Measurements from ENCODE around the gene PDZD7.

The PDZD7 gene

GRCh38 chr10:101066896-101067355 lies 36.0 kb upstream of the PDZD7 start:
- Histone ChIP-seq H3K27ac (ENCODE audit: low read length) (no peak overlapping the region), H3K9ac (ENCODE audit: low read depth, low read length) (no peak overlapping the region; the same call in 1 of the 2 replicates)

GRCh38 chr10:101066146-101066895 lies 35.4 kb upstream of the PDZD7 start:
- Histone ChIP-seq H3K9ac (ENCODE audit: low read depth, low read length) (no peak overlapping the region), H3K27ac (ENCODE audit: low read length) (no peak overlapping the region), H3K4me3 (ENCODE audit: low read length) (peak overlapping the region; percentile 58), H3K9me3 (ENCODE audit: insufficient read depth, low read depth, low read length) (no peaks in the 10 kb centered on the region; the same call in 1 of the 2 replicates), H3K27me3 (ENCODE audit: insufficient read depth, low read length) (peaks cover 79% of the 10 kb centered on the region), H3K4me1 (ENCODE audit: insufficient read depth, low read length) (peaks cover 13% of the 10 kb centered on the region), H3K36me3 (ENCODE audit: insufficient read depth, low read depth, low read length) (no peaks in the 10 kb centered on the region)

More at GRCh38 chr10:101066896-101067355, 36.0 kb upstream of the PDZD7 start:
- H3K9me3 ChIP-seq (ENCODE audit: insufficient read depth, low read depth, low read length): no peaks in the 10 kb centered on the region; the same call in 1 of the 2 replicates
- peak overlapping the region; percentile 74 for H3K4me3 ChIP-seq (ENCODE audit: low read length)
- H3K27me3 ChIP-seq (ENCODE audit: insufficient read depth, low read length): peaks cover 79% of the 10 kb centered on the region
- no peaks in the 10 kb centered on the region for H3K36me3 ChIP-seq (ENCODE audit: insufficient read depth, low read depth, low read length)
- peaks cover 13% of the 10 kb centered on the region for H3K4me1 ChIP-seq (ENCODE audit: insufficient read depth, low read length)

GRCh38 chr10:101065481-101066145 lies 34.7 kb upstream of the PDZD7 start:
- peak overlapping the region; percentile 58; the same call in 1 of the 2 replicates for H3K4me3 ChIP-seq (ENCODE audit: low read length)

GRCh38 chr10:101064415-101065030 lies 33.6 kb upstream of the PDZD7 start:
- Histone ChIP-seq H3K27me3 (ENCODE audit: insufficient read depth, low read length) (peaks cover 70% of the 10 kb centered on the region), H3K4me1 (ENCODE audit: insufficient read depth, low read length) (peaks cover 13% of the 10 kb centered on the region), H3K4me3 (ENCODE audit: low read length) (no peak overlapping the region), H3K9ac (ENCODE audit: low read depth, low read length) (no peak overlapping the region), H3K27ac (ENCODE audit: low read length) (no peak overlapping the region), H3K36me3 (ENCODE audit: insufficient read depth, low read depth, low read length) (no peaks in the 10 kb centered on the region), H3K9me3 (ENCODE audit: insufficient read depth, low read depth, low read length) (no peaks in the 10 kb centered on the region; the same call in 1 of the 2 replicates)

More at GRCh38 chr10:101065481-101066145, 34.7 kb upstream of the PDZD7 start:
- peaks cover 13% of the 10 kb centered on the region for H3K4me1 ChIP-seq (ENCODE audit: insufficient read depth, low read length)
- H3K9me3 ChIP-seq (ENCODE audit: insufficient read depth, low read depth, low read length): no peaks in the 10 kb centered on the region; the same call in 1 of the 2 replicates
- peaks cover 75% of the 10 kb centered on the region for H3K27me3 ChIP-seq (ENCODE audit: insufficient read depth, low read length)
- no peak overlapping the region for H3K9ac ChIP-seq (ENCODE audit: low read depth, low read length)
- H3K27ac ChIP-seq (ENCODE audit: low read length): no peak overlapping the region
- H3K36me3 ChIP-seq (ENCODE audit: insufficient read depth, low read depth, low read length): no peaks in the 10 kb centered on the region

GRCh38 chr10:101063548-101064414 lies 32.9 kb upstream of the PDZD7 start:
- Histone ChIP-seq H3K9ac (ENCODE audit: low read depth, low read length) (no peak overlapping the region), H3K4me3 (ENCODE audit: low read length) (peak overlapping the region; percentile 88; the same call in 1 of the 2 replicates), H3K36me3 (ENCODE audit: insufficient read depth, low read depth, low read length) (no peaks in the 10 kb centered on the region), H3K27me3 (ENCODE audit: insufficient read depth, low read length) (peaks cover 70% of the 10 kb centered on the region), H3K9me3 (ENCODE audit: insufficient read depth, low read depth, low read length) (no peaks in the 10 kb centered on the region; the same call in 1 of the 2 replicates), H3K27ac (ENCODE audit: low read length) (no peak overlapping the region), H3K4me1 (ENCODE audit: insufficient read depth, low read length) (peaks cover 13% of the 10 kb centered on the region)

- Histone ChIP-seq H3K9ac (ENCODE audit: low read depth, low read length) (no peak overlapping the region), H3K9me3 (ENCODE audit: insufficient read depth, low read depth, low read length) (no peaks in the 10 kb centered on the region; the same call in 1 of the 2 replicates), H3K27me3 (ENCODE audit: insufficient read depth, low read length) (peaks cover 70% of the 10 kb centered on the region), H3K4me3 (ENCODE audit: low read length) (peak overlapping the region; percentile 88; the same call in 1 of the 2 replicates), H3K27ac (ENCODE audit: low read length) (no peak overlapping the region), H3K4me1 (ENCODE audit: insufficient read depth, low read length) (peaks cover 13% of the 10 kb centered on the region), H3K36me3 (ENCODE audit: insufficient read depth, low read depth, low read length) (no peaks in the 10 kb centered on the region)
These were observed 32.2 kb upstream of the PDZD7 start for GRCh38 chr10:101063050-101063525.

- Histone ChIP-seq H3K36me3 (ENCODE audit: insufficient read depth, low read depth, low read length) (no peaks in the 10 kb centered on the region), H3K9ac (ENCODE audit: low read depth, low read length) (peak overlapping the region; percentile 84; the same call in 1 of the 2 replicates), H3K4me1 (ENCODE audit: insufficient read depth, low read length) (peaks cover 13% of the 10 kb centered on the region), H3K27me3 (ENCODE audit: insufficient read depth, low read length) (peaks cover 64% of the 10 kb centered on the region), H3K4me3 (ENCODE audit: low read length) (peak overlapping the region; percentile 88), H3K9me3 (ENCODE audit: insufficient read depth, low read depth, low read length) (no peaks in the 10 kb centered on the region; the same call in 1 of the 2 replicates), H3K27ac (ENCODE audit: low read length) (no peak overlapping the region)
These were observed 31.5 kb upstream of the PDZD7 start for GRCh38 chr10:101062232-101063049.

GRCh38 chr10:101061624-101062231 lies 30.8 kb upstream of the PDZD7 start, which contains the start of gene KAZALD1:
KAZALD1 (plus strand) TSS chr10:101061989; CDS start chr10:101062593, 604 bp downstream.
- Histone ChIP-seq H3K36me3 (ENCODE audit: insufficient read depth, low read depth, low read length) (no peaks in the 10 kb centered on the region), H3K9ac (ENCODE audit: low read depth, low read length) (peak within 1 kb of the TSS; percentile 84), H3K4me1 (ENCODE audit: insufficient read depth, low read length) (peaks cover 13% of the 10 kb centered on the region), H3K9me3 (ENCODE audit: insufficient read depth, low read depth, low read length) (no peaks in the 10 kb centered on the region; the same call in 1 of the 2 replicates), H3K4me3 (ENCODE audit: low read length) (peak within 1 kb of the TSS; percentile 88), H3K27me3 (ENCODE audit: insufficient read depth, low read length) (peaks cover 57% of the 10 kb centered on the region), H3K27ac (ENCODE audit: low read length) (peak within 1 kb of the TSS; percentile 13)

- Histone ChIP-seq H3K9ac (ENCODE audit: low read depth, low read length) (peak overlapping the region; percentile 84), H3K36me3 (ENCODE audit: insufficient read depth, low read depth, low read length) (no peaks in the 10 kb centered on the region), H3K9me3 (ENCODE audit: insufficient read depth, low read depth, low read length) (no peaks in the 10 kb centered on the region; the same call in 1 of the 2 replicates), H3K27ac (ENCODE audit: low read length) (peak overlapping the region; percentile 13), H3K4me3 (ENCODE audit: low read length) (peak overlapping the region; percentile 88), H3K4me1 (ENCODE audit: insufficient read depth, low read length) (peaks cover 13% of the 10 kb centered on the region), H3K27me3 (ENCODE audit: insufficient read depth, low read length) (peaks cover 50% of the 10 kb centered on the region)
These were observed 30.2 kb upstream of the PDZD7 start for GRCh38 chr10:101060951-101061623.
